ENCODE results near the gene GDPD5.

Gene GDPD5

DNA sequence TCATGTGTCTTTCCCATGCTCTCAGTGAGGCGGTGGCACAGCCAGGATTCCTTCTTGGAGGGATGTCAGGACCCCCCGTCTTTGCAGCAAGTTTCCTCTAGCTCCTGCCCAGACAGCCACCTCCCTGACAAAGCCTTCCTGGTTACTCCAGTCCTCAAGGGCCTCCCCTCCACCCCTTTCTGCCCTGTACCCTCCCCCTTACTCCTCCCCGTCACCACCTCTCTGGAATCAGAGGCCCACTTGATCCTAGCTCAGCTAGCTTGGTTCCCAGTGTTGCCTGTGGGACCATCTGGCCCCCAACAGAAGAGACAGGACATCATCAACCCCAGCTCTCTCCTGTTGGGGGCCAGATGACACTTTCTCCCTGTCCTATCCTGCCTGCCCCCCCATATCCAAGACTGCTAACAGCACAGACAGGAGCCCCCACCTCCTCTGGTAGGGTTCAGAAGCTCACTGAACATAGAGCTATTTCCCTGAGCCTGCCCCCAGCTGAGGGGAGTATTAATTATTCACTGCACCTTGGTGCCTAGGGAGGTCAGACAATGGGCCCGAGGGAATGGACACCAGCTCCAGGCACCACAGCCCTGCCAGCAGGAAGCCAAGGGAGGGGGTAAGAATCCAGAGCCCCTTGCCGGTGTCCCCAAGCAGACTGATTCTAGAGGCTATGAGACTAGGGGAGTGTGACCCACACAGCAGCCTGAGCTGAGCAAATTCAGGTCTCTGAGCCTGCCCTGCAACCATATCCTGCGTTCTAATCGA lies 3.3 kb downstream of the GDPD5 start:
- Histone ChIP-seq H3K36me3 (ENCODE audit: control insufficient read depth, insufficient read depth, low read length) (no peaks in the 10 kb centered on the region), H3K27ac (ENCODE audit: low read depth, low read length) (no peak overlapping the region)

DNA sequence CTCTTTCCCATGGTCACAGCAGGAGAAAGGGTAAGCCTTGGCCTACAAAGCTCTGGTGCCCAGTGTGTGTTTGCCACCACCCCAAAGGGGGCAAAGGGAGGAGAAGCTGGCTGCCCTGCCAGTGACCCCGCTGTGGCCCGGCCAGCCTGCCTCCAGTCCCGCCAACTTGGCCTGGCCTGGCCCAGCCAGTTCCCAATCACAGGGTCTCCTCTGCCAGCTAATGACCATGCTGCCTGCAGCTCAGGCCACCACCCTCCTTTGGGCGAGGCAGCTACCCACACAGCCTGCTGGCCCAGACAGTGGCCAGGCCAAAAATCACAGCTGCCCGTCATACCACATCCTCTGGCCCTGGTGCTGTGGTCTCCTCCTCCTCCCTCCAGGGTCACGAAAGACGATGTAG lies 5.1 kb downstream of the GDPD5 start:
- H3K4me1 ChIP-seq (ENCODE audit: control insufficient read depth, insufficient read depth, low read length) = no peaks in the 10 kb centered on the region
- no peak overlapping the region for H3K27ac ChIP-seq (ENCODE audit: low read depth, low read length)
- peaks cover 27% of the 10 kb centered on the region for H3K27me3 ChIP-seq (ENCODE audit: control insufficient read depth, insufficient read depth, low read length)
- no peaks in the 10 kb centered on the region for H3K36me3 ChIP-seq (ENCODE audit: control insufficient read depth, insufficient read depth, low read length)
- H3K9ac ChIP-seq (ENCODE audit: low read depth, low read length) = no peak overlapping the region
- no peaks in the 10 kb centered on the region for H3K9me3 ChIP-seq (ENCODE audit: control insufficient read depth, insufficient read depth, low read length)
- no peak overlapping the region for H3K4me3 ChIP-seq (ENCODE audit: low read depth, low read length)

More for the DNA sequence above, 3.3 kb downstream of the GDPD5 start:
- Histone ChIP-seq H3K27me3 (ENCODE audit: control insufficient read depth, insufficient read depth, low read length) (peaks cover 27% of the 10 kb centered on the region), H3K4me1 (ENCODE audit: control insufficient read depth, insufficient read depth, low read length) (no peaks in the 10 kb centered on the region), H3K9ac (ENCODE audit: low read depth, low read length) (no peak overlapping the region), H3K4me3 (ENCODE audit: low read depth, low read length) (no peak overlapping the region), H3K9me3 (ENCODE audit: control insufficient read depth, insufficient read depth, low read length) (no peaks in the 10 kb centered on the region)

DNA sequence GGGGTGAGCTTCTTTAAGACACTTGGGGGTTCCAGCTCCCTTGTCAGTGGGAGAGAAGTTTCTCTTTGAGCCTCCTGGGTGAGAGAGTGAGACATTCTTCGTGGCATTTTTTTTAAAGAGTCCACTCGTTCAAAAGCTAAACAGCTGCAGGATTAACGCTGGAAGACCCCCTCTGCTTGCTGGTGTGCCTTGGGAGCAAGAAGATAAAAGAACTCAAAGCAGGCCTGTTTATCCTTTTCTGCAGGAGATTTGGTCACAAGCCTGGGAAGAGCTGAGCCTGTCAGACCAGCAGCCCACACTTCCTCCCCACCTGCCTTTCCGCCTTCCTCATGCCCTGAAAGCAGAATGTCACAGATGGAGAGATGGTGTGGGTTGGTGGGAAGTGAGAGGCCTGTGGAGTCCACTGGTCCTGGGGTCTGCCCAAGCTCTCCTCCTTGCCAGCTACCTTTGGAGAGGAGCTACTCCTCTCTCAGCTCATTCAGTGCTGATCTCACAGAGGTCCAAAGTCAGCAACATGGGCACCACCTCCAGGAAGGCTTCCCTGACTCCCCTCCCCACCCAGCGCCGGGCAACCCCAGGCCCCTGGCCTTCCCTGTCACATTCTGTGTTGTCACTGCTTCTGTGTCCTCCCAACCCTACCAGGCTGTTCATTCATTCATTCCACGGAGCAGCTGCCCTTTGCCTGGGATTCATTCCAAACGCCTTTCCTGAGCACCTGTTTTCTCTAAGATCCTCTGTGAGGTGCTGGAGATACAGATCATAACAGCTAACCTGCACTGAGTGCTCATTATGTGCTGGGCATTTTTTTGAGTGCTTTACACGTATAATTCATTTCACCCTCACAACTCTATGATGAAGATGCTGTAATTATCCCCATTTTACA lies 6.7 kb downstream of the GDPD5 start:
- peaks cover 12% of the 10 kb centered on the region for H3K27me3 ChIP-seq (ENCODE audit: control insufficient read depth, insufficient read depth, low read length)
- H3K9ac ChIP-seq (ENCODE audit: low read depth, low read length) = no peak overlapping the region
- H3K9me3 ChIP-seq (ENCODE audit: control insufficient read depth, insufficient read depth, low read length) = no peaks in the 10 kb centered on the region
- H3K4me3 ChIP-seq (ENCODE audit: low read depth, low read length) = no peak overlapping the region
- no peaks in the 10 kb centered on the region for H3K36me3 ChIP-seq (ENCODE audit: control insufficient read depth, insufficient read depth, low read length)
- H3K4me1 ChIP-seq (ENCODE audit: control insufficient read depth, insufficient read depth, low read length) = no peaks in the 10 kb centered on the region
- peak overlapping the region; percentile 22 for H3K27ac ChIP-seq (ENCODE audit: low read depth, low read length)

DNA sequence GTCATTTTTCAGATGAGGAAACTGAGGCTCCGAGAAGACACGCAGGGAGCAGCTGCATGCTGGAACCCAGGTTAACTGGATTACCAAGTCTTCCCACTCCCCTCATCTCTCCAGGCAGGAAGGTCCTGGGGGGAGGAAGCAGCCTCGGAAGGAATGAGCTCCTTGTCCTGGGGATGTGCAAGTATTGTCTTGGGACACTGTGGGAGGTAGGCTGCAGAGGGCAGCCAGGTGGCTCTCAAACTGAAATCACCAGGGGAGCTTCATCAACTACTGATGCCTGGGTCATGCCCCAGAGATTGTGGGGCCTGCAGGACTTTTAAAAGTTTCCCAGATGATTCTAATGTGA lies 7.6 kb downstream of the GDPD5 start:
- Histone ChIP-seq H3K36me3 (ENCODE audit: control insufficient read depth, insufficient read depth, low read length) (no peaks in the 10 kb centered on the region), H3K9ac (ENCODE audit: low read depth, low read length) (no peak overlapping the region), H3K4me3 (ENCODE audit: low read depth, low read length) (no peak overlapping the region), H3K27ac (ENCODE audit: low read depth, low read length) (no peak overlapping the region), H3K4me1 (ENCODE audit: control insufficient read depth, insufficient read depth, low read length) (no peaks in the 10 kb centered on the region), H3K27me3 (ENCODE audit: control insufficient read depth, insufficient read depth, low read length) (peaks cover 4% of the 10 kb centered on the region), H3K9me3 (ENCODE audit: control insufficient read depth, insufficient read depth, low read length) (no peaks in the 10 kb centered on the region)

DNA sequence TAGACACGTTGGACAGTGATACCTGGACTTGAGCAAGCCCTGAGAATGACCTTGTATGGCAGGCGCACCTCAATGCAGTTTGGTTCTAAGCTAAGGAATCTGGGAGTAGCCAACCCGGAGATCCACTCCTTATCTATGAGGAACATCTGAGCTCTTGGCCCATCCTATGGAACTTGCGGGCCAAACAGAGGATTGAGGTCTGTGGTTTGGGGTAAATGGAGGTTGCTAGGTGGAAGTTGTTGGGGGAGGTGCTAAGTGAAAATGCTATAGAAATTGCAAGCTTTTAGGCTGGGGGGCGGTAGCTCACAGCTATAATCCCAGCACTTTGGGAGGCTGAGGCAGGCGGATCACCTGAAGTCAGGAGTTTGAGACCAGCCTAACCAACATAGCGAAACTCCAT lies 8.9 kb downstream of the GDPD5 start:
- H3K27me3 ChIP-seq (ENCODE audit: control insufficient read depth, insufficient read depth, low read length) = no peaks in the 10 kb centered on the region
- no peaks in the 10 kb centered on the region for H3K4me1 ChIP-seq (ENCODE audit: control insufficient read depth, insufficient read depth, low read length)
- H3K4me3 ChIP-seq (ENCODE audit: low read depth, low read length) = no peak overlapping the region
- no peaks in the 10 kb centered on the region for H3K9me3 ChIP-seq (ENCODE audit: control insufficient read depth, insufficient read depth, low read length)
- no peak overlapping the region for H3K27ac ChIP-seq (ENCODE audit: low read depth, low read length)
- no peaks in the 10 kb centered on the region for H3K36me3 ChIP-seq (ENCODE audit: control insufficient read depth, insufficient read depth, low read length)
- no peak overlapping the region for H3K9ac ChIP-seq (ENCODE audit: low read depth, low read length)

DNA sequence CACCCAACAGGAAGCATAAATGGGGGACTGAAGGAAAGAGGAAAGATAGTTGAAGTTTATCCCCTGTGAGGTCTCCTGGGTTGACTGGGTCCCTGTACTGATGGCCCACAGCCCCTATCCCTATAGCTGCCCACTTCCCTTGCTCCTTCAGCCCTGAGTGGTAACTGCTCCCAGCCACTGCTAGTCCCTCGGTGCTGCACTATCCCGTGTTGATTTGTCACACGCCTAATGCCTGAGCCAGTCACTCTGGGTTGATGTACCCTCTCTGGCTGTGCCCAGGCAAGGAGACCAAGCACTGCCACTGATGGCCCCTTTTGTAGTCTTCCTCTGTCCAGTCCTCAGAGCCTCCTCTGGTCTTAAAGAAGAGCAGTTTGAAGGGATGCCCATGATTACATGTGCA lies 9.6 kb downstream of the GDPD5 start:
- Histone ChIP-seq H3K4me3 (ENCODE audit: low read depth, low read length) (no peak overlapping the region), H3K4me1 (ENCODE audit: control insufficient read depth, insufficient read depth, low read length) (no peaks in the 10 kb centered on the region)

DNA sequence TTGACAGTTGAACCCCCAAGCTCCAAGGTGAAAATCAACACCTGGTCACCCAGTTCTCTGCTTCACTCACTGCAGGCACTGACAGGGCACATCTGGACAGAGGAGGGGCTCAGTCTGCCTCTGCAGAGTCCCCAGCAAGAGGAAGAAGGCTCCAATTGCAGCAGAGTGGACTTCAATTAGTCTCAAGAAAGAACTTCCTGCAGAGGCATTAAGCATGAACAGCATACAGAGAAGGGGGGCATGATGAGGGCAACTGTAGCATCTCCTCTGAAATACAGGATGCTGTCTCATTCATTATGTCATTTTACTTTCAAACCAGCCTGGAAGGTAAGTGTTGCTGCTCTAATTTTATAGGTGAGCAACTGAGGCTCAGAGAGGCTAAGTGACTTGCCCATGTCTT lies 11.1 kb downstream of the GDPD5 start:
- H3K9me3 ChIP-seq (ENCODE audit: control insufficient read depth, insufficient read depth, low read length) = no peaks in the 10 kb centered on the region
- no peaks in the 10 kb centered on the region for H3K27me3 ChIP-seq (ENCODE audit: control insufficient read depth, insufficient read depth, low read length)
- no peak overlapping the region for H3K4me3 ChIP-seq (ENCODE audit: low read depth, low read length)
- H3K4me1 ChIP-seq (ENCODE audit: control insufficient read depth, insufficient read depth, low read length) = no peaks in the 10 kb centered on the region
- no peak overlapping the region for H3K27ac ChIP-seq (ENCODE audit: low read depth, low read length)
- no peaks in the 10 kb centered on the region for H3K36me3 ChIP-seq (ENCODE audit: control insufficient read depth, insufficient read depth, low read length)
- H3K9ac ChIP-seq (ENCODE audit: low read depth, low read length) = no peak overlapping the region

More for the DNA sequence above, 9.6 kb downstream of the GDPD5 start:
- Histone ChIP-seq H3K27ac (ENCODE audit: low read depth, low read length) (no peak overlapping the region), H3K9ac (ENCODE audit: low read depth, low read length) (no peak overlapping the region), H3K9me3 (ENCODE audit: control insufficient read depth, insufficient read depth, low read length) (no peaks in the 10 kb centered on the region), H3K27me3 (ENCODE audit: control insufficient read depth, insufficient read depth, low read length) (no peaks in the 10 kb centered on the region), H3K36me3 (ENCODE audit: control insufficient read depth, insufficient read depth, low read length) (no peaks in the 10 kb centered on the region)

DNA sequence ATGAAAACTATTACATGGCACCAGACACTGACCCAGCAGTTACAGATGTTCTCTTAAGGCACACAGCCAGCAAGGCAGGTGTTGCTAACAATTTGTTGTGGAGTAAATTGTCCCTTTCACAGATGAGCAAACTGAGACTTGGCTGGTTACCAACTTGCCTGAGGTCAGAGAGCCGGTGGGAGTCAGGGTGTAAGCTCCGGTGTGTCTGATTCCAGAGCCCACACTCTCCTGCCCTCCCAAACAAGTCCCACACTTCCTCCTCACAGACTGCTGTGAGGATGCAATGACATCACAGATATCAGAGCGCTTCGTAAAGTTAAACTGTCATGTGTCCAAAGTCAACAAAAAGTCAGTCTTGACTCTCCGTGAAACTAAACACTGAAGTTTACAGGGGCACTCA lies 12.5 kb downstream of the GDPD5 start:
- no peak overlapping the region for H3K27ac ChIP-seq (ENCODE audit: low read depth, low read length)
- H3K4me1 ChIP-seq (ENCODE audit: control insufficient read depth, insufficient read depth, low read length) = no peaks in the 10 kb centered on the region
- H3K36me3 ChIP-seq (ENCODE audit: control insufficient read depth, insufficient read depth, low read length) = no peaks in the 10 kb centered on the region
- H3K4me3 ChIP-seq (ENCODE audit: low read depth, low read length) = no peak overlapping the region
- no peaks in the 10 kb centered on the region for H3K27me3 ChIP-seq (ENCODE audit: control insufficient read depth, insufficient read depth, low read length)
- no peak overlapping the region for H3K9ac ChIP-seq (ENCODE audit: low read depth, low read length)
- H3K9me3 ChIP-seq (ENCODE audit: control insufficient read depth, insufficient read depth, low read length) = no peaks in the 10 kb centered on the region

DNA sequence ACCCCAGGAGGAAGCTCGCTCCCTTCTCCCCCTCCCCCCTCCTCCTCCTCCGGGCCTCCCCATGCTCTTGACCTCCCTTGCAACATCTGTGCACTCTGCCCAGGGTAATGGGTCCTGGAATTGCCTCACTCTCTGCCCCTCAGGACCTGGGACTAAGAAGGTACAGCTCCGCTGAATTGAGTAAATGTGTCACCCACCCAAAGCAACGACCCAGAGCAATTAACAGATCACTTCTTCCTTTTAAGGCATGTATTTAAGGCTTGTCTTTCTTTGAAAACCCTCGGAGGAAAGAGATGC lies 15.1 kb downstream of the GDPD5 start:
- no peaks in the 10 kb centered on the region for H3K9me3 ChIP-seq (ENCODE audit: control insufficient read depth, insufficient read depth, low read length)
- H3K36me3 ChIP-seq (ENCODE audit: control insufficient read depth, insufficient read depth, low read length) = no peaks in the 10 kb centered on the region
- no peaks in the 10 kb centered on the region for H3K4me1 ChIP-seq (ENCODE audit: control insufficient read depth, insufficient read depth, low read length)
- H3K27ac ChIP-seq (ENCODE audit: low read depth, low read length) = no peak overlapping the region
- no peaks in the 10 kb centered on the region for H3K27me3 ChIP-seq (ENCODE audit: control insufficient read depth, insufficient read depth, low read length)
- H3K4me3 ChIP-seq (ENCODE audit: low read depth, low read length) = no peak overlapping the region
- H3K9ac ChIP-seq (ENCODE audit: low read depth, low read length) = no peak overlapping the region

DNA sequence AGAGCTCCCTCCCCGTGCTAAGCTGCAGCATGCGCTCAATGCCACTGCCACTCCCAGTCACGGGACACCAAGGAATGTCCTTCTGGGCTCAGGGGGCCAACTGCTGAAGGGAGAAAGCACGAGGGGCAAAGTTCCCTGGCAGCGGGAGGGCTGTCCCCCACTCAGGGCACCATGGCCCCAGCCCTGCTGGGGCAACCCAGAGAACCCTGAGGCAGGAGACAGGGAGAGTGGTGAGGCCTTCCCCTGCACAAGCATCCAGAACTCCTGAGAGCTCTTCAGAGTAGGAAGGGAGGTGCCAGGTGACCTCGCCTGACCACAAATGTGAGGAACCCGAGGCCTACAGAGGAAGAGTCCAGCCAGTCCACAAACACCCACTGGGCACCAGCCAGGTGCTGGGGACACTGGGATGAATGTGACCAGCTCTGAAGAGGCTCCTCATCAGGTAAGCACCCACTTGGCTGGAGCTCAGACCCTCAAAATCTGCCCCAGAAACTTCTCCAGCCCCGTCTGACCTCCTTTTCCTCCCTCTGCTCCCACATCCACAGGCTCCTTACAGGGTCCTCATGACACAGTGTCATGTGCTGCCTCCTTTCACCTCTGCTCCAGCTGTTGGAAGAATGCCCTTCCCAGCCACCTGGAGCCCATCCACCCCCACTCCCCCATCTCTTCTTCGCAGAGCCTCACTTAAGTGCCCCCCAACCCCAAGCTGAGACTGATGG lies 15.6 kb downstream of the GDPD5 start:
- Histone ChIP-seq H3K27ac (ENCODE audit: low read depth, low read length) (no peak overlapping the region), H3K9me3 (ENCODE audit: control insufficient read depth, insufficient read depth, low read length) (no peaks in the 10 kb centered on the region), H3K4me1 (ENCODE audit: control insufficient read depth, insufficient read depth, low read length) (no peaks in the 10 kb centered on the region), H3K4me3 (ENCODE audit: low read depth, low read length) (no peak overlapping the region), H3K27me3 (ENCODE audit: control insufficient read depth, insufficient read depth, low read length) (no peaks in the 10 kb centered on the region), H3K9ac (ENCODE audit: low read depth, low read length) (no peak overlapping the region), H3K36me3 (ENCODE audit: control insufficient read depth, insufficient read depth, low read length) (no peaks in the 10 kb centered on the region)
